Breast epithelium (tissue), 3 donors: ENCODE measurements around the gene CNTNAP2.

ENCODE experiments used
- CTCF ChIP-seq, 3 donors: fragments of 450-650 bp; IDR thresholded peaks; one replicate each; pipeline ENCODE4 v1.5.1; 2016 to 2017; ENCODE audit warnings: antibody characterized with exemption in 3 of 3, mild to moderate bottlenecking in 3 of 3, moderate library complexity in 3 of 3
- POLR2A ChIP-seq: fragments of 450-650 bp; IDR thresholded peaks from one replicate; pipeline ENCODE4 v1.6.1; 2016; ENCODE audit warnings: antibody characterized with exemption, mild to moderate bottlenecking, moderate library complexity
- POLR2AphosphoS5 ChIP-seq, 3 donors: sonication (generic); formaldehyde crosslinking; IDR thresholded peaks; one replicate each; pipeline ENCODE4 v1.6.1; 2017; ENCODE audit warnings: antibody characterized with exemption in 3 of 3

GRCh38 chr7:147646568-147646967 is 1530.0 kb downstream of the CNTNAP2 start:
- TF ChIP-seq CTCF (IDR thresholded peaks at IDR 0.05): no peak
- no peak for TF ChIP-seq POLR2AphosphoS5 (IDR thresholded peaks at IDR 0.05)
- no peak for TF ChIP-seq POLR2A
